ENCODE results near the gene TPT1.
"Not testable (repeated sequence)": the region's sequence is repeated elsewhere in the genome, so short reads cannot be mapped to it uniquely, and the experiment has no call there.

Gene TPT1

DNA sequence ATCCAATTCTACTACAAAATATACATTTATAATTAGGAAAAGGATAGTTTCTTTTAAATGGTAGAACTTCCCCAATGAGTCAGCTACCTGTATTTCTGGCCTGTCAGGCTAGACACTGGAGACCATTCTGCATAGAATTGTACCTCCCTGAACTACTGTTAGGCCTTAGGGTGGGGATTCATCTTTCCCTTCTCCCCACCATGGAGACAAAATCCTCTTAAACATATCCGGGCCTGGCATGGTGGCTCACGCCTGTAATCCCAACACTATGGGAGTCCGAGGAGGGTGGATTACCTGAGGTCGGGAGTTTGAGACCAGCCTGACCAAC, 24.5 kb upstream of the TPT1 start:
- FAIRE-seq = no peak

DNA sequence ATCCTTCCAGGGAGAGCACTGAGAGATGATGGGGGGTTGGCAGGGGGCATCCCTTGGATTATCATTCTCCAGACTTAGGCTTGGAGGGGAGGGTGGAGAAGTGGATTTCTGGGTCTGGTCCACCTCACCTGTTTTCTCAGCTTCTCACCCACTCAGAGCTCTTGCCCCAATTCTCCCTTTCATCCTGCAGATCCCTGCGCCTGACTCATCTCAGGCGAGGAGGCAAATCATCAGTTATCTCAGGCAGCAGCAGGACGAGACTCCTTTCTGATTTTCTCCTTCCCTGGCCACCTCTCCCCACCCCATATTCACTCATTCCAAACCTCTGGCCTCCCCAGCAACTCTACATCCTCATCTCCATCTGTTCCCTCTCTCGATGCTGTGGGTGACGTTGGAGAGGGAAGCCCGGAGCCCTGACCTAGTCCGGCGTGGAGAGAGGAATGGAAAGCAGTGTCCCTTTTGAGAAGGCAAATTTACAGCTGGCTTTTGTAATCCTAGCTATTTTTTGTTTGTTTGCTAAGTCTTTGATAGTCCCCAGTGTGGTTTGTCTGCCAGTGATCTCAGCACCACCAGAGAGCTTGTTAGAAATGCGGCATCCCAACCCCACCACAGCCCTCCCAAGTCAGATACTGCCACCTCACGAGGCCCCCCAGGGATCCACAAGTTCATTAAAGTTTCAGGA, 24.0 kb upstream of the TPT1 start:
- no peak for FAIRE-seq

DNA sequence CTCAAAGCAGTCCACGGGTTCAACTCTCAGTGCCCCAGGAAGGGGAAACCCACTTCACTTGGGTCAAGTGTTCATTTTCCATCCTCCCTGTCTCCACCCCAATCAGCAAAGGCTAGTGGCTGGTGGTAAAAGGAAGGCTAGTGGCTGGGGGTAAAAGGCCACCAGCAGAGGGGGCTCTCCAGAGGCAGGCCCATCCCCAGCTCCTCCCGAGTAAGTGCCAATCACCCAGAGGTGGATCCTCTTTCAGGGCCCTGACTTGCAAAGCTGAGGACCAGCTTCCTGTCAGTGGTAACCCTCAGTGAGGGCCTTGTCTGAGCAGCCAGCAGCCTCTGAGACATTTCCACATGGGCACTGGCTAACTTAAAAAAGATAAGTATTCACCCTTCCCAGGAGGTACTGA, 22.0 kb upstream of the TPT1 start:
- no peak for FAIRE-seq

DNA sequence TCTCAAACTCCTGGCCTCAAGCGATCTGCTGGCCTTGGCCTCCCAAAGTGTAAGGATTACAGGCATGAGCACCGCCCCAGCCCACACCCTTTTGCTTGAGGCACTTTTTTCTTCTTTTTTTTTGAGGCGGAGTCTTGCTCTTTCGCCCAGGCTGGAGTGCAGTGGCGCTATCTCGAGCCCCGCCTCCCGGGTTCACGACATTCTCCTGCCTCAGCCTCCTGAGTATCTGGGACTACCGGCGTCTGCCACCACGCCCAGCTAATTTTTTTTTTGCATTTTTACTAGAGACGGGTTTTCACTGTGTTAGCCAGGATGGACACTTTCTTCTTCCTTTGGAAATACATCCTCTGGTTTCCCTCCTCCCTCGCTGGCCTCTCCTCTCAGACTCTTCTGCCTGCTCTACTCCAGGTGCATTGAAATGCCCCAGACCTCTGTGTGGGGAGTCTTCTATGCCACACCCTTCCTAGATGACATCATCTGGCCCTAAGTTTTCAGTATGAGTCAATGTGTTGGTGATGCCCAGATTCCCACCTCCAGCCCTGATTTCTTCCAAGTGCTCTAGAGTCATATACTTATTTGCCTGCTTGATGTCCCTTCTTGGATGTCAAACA, 20.7 kb upstream of the TPT1 start:
- FAIRE-seq = no peak

DNA sequence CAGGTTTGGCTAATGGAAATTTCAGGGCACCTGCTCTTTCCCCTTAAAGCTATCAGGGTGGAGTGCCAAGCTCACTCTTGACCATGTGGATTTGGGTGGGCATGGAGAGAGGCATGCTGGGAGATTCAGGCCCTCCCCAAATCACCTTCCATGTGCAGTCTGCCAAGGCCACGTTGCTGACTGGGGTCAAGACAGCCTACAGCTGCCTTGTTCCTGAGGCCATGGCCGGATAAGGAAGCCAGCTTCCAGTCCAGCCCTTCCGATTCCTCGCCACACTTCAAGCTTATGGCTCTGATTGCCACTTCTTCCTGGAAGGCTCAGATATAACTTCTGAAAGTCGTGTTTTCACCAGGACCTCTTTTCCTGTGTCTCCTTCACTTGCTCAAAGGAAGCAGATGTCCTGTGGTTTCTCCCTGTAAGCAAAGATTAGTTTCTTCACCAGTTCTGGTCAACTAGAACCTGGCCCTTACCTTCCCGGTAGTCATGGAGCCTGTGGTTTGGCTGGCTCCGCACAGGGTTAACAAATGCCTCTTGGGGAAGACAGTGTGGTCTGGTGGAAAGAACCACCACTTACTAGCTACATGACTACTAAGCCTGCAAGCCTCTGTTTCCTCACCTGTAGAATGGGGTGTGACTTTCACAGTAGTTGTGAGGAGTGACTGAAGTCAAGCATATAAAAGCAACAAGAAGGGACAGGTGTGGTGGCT, 16.1 kb upstream of the TPT1 start:
- no peak for FAIRE-seq

DNA sequence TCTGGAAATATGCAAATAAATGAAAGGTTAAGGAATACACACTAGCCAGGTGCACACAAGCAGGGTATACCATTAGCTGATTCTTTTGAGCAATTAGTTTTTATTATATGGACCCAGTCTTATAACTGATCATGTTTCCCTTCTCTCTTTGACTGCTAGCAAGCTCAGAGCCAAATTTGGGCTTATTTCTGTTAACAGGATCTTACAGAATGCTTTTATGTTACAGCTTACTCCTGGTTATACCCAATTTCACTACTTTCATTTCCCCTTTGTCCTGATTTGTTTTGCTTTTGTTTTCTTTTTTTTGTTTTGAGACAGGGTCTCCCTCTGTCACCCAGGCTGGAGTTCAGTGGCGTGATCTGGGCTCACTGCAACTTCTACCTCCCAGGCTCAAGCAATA, 12.9 kb upstream of the TPT1 start:
- FAIRE-seq = no peak

DNA sequence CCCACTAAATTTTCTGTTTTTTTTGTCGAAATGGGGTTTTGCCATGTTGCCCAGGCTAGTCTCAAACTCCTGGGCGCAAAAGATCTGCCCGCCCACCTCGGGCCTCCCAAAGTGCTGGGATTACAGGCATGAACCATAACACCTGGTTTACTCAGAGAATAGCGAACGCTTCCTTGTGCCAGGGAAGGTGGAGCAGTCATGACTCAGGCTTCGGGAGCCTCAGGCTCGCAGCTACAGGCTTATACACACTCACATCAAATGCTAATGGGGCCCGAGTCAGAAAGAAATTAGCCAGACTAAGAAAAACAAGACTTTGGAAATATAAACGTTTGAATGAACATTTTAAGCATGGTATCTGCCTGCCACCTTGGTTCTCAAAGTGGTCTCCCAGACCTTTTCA, 11.0 kb upstream of the TPT1 start:
- FAIRE-seq = no peak

DNA sequence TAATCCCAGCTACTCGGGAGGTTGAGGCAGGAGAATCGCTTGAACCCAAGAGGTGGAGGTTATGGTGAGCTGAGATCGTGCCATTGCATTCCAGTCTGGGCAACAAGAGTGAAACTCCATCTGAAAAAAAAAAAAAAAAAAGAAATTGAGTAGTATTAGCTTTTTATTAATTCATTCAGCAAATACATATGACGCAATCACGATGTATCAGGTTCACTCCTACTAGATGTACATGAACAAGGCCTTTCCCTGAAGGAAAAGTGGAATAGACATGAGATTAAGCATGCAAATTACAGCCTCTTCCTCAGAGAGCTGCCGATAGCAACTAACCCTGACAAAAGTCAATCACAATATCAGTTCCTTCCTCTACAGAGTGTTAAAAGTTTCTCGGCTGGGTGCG, 9.2 kb upstream of the TPT1 start:
- no peak for FAIRE-seq

DNA sequence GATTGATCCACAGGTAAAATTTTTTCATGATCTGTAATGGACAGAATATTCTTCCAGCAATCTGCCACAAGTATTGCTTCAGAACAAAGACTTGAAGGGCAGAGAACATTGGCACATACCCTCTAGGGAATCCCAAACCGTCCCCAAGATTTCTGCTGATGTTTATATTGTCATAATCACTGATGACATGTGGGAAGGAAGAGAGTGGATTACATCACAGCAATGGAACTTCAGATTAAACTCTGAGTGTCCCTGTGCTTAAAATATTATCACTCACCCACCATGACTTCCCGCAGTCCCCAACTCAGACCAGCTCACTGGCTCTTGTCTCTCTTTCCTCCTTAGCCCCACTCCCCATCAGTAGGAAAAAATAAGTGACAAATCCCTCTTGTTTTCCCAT, 8.5 kb upstream of the TPT1 start:
- FAIRE-seq = no peak

DNA sequence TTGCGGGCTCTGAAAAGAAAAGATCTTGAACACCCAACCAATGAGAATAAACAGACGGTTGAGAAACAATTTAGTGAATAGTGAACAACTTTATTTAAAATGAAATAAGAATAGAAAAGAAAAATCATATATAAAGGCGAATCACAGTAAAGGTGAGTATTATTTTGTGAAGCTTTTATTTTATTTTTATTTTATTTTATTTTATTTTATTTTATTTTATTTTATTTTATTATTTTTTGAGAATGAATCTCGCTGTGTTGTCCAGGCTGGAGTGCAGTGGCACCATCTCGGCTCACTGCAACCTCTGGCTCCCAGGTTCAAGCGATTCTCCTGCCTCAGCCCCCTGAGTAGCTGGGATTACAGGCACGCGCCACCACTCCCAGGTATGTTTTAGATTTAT, 3.1 kb upstream of the TPT1 start:
- FAIRE-seq = not testable (repeated sequence)

DNA sequence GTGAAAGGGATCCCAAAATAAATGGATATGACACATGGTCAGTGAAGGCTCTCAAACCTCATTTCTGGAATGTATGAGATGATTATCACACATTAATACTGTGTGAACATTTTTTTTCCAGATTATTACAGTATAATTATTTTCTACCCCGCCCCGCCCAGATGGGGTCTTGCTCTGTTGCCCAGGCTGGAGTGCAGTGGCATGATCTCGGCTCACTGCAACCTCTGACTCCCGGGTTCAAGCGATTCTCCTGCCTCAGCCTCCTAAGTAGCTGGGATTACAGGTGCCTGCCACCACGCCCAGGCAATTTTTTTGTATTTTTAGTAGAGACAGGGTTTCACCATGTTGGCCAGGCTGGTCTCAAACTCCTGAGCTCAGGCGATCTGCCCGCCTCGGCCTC, 2.1 kb upstream of the TPT1 start:
- not testable (repeated sequence) for FAIRE-seq

DNA sequence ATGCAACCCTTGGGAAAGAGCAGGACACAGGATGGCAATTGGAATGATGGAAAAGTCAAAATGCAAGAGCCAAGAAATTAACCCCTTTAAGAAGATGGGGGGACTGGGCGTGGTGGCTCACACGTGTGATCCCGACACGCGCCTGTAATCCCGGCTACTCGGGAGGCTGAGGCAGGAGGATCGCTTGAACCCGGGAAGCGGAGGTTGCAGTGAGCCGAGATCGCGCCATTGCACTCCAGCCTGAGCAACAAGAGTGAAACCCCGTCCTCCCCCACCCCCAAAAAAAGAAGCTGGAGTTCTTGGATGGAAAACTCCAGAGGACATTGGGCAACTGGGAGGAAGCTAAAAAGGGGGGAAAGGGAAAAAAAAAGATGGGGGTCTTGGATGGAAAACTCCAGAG, 1.7 kb upstream of the TPT1 start:
- FAIRE-seq = not testable (repeated sequence)

DNA sequence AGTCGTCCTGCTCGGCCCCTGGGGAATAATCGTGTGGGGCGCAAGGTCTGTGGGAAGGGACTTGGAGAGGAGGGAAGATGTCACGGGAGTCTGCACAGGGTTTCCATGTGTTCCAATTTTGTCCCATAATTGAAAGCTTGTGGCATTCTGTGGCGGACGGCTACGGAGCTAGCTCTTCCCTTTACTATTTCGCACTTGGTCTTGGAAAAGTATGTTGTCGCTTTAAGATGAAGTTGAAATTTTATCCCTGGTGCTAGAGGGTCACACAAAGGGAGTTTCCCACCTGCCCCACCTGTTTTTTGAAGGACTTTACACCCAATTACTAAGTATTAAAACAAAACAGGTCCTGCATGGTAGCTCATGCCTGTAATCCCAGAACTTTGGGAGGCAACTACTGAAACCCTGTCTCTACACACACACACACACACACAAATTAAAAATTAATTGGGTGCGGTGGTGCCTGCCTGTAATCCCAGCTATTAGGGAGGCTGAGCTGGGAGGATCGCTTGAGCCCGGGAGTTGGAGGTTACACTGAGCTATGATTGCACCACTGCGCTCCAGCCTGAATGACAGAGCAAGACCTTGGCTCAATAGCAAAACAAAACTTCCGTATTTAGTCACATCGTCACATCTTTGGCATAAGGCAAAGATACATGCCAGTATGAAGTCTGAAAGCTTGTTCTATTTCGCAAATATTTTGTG, 967 bp upstream of the TPT1 start:
- FAIRE-seq = no peak

DNA sequence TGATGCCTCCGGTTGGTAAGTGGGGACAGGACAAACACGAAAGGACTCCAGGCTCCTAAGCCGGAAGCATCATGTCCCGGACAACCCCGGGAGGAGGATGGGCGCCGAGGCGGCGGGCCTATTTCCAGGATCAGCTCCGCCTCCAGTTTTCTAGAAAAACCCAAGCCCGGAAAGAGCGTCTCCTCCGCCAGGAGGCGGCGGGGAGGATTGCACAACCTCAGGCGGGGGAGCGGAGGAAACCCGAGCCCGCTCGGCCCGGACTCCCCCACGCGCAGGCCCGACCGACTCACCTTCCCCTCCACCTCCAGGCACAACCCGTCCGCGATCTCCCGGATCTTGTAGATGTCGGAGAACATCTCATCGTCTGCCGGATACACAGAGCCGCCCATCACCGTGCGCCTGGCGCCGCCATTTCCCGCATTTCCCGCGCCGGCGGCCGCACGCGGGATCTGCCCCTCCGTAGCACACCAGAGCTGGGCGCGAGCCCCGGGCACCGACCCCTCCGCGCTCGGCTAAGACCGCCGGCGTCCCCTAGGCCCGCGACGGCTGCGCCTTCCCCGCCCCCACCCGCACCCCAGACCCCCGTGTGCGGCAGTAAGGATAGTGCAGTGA, 455 bp downstream of the TPT1 start:
- FAIRE-seq = no peak

DNA sequence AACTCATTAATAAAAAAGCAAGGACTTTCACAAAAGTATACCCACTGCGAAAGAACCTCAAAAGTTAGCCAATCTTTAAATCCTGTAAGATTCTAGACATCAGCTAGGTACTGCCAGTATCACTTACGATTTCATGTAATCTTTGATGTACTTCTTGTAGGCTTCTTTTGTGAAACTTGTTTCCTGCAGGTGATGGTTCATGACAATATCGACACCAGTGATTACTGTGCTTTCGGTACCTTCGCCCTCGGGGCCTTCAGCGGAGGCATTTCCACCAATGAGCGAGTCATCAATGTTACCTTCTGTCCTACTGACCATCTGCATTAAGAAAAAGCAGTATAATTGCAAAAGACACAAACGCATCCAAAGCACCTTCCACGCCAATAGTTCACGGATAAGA, 1.1 kb downstream of the TPT1 start:
- no peak for FAIRE-seq

DNA sequence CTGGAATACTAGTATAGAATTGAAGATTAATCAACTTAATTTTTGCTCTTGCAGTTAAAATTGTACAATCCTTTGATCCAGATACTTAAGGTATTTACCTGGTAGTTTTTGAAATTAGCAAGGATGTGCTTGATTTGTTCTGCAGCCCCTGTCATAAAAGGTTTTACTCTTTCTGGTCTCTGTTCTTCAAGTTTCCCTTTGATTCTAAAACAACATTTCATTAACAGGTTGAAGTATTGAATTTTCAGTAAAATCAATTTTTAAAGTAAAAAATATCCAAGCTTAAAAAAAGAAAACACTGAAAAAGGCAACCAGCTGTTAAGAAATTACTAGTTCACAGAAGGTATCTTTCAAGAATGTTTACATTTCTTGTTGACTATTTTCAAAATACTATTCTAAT, 1.6 kb downstream of the TPT1 start:
- no peak for FAIRE-seq

DNA sequence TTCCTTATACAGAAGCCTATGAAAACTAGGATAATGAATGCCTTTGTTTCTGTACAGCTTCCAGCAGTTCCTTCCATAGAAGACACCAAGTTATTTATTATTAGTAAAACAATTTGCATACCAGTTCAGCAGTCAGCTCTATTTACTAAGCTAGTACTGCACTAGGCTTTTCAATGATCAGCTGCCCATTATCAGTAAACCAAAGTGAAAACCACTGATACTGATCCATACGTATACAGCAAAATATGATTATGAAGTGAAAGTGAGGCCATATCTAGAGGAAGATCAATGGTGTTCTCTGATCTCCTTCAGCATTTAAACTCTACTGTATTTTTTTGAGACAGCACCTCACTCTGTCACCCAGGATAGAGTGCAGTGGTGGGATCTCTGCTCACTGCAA, 3.2 kb downstream of the TPT1 start:
- FAIRE-seq = no peak

DNA sequence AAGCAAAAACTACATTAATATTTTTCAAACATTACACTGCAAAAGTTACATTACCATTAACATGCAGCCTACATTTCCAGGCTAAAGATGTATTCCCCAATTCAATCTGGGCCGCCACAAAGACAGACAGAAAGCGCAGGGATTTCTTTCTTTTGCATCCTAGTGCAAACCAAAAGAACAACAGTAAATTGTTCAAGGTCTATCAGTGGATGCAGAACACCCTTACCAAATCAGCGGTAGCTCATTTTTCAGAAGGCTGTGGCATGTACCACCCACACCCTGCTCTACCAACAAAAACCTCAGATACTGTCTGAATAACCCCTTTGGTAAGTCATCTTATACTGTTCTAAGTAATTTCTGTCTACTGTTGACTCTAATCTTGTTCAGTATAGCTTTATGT, 3.6 kb downstream of the TPT1 start:
- FAIRE-seq = no peak

DNA sequence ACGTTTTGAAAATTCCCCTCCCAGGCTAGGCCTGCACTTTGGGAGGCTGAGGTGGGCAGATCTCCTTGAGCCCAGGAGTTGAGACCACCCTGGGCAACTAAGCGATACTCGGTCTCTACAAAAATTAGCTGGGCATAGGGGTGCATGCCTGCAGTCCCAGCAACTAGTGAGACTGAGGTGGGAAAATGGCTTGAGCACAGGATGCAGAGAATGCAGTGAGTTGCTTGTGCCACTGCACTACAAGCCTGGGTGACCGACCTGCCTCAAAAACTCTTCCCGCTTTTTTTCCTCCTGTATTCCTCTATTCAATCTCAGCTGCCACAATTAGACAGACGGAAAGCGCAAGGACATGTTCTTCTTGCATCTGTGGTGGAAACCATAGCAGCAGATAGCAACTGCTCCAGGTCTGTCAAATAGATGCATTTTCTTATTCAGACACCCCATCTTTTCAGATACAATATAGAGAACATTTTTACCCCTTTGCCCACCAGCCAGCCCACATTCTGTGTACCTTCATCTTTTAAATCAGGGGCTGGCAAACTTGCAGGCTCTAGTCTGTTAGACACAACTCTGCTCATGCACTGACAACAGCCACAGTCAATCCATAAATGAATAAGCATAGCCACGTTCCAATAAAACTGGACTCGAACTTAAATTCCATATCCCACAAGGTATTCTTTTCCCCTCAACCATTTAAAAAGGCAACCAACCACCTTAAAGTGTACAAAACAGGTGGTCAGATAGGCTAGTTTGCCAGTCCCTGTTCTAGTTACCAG, 4.8 kb downstream of the TPT1 start:
- FAIRE-seq = no peak

DNA sequence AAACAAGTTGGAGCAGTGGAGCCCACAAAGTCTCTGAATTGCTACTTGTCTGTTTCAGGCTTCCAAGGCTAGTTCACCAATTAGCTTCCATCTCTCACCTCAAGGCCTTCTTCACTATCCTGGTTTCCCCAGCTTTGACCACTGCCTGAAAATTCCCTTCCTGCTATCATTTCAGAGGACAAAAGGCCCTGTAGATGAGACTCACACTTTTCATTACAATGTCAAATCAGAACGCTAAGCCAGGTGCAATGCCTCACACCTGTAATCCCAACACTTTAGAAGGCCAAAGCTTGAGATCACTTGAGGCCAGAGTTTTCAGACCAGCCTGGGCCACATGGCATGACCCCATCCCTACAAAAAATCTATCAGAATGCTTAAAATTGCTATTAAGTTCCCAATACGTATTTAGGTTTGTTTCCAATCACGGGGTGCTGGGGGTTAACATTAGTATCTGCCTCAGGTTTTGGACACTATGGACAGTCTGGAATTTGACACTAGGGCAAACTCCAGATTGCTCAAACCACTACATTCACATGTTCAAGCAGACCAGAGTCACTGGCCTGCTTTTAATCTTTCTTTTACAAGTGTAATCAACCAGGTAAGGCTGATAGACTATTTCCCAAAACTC, 5.5 kb downstream of the TPT1 start:
- FAIRE-seq = no peak

DNA sequence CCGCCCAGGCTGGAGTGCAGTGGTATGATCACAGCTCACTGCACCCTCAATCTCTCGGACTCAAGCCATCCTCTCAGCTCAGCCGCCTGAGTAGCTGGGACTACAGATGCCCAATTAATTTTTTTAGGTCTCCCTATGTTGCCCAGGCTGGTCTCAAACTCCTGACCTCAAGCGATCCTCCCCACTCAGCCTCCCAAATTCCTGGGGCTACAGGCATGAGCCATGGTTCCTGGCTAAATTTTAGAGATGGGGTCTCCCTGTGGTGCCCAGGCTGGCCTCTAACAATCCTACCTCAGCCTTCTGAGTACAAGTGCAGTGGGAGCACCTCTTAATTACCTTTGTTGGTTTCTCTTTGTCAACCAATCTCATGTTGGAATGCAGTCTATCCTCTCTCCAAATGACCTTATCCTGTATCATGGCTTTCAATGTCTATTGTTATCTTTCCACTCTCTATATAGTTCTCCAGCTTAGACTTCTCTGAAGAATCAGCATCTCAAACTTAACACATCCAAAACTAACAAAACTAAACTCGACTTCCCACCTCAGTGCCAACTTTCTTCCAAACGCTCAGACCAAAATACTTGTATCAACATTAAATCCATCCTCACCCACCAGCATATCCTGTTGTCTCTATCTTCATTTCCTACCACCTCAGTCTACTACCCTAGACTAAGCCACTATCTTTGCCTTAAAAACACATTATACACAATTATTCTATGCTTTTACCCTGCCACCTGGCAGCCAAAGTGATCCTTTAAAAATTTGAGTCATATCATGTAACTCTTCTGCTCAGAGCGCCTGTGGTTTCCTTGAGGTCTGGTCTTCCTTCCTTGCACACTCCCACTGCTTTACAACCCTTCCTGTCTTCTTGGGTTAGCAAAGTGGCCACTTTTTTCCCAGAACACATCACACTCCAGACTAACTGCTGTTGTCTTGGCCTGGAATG, 6.7 kb downstream of the TPT1 start:
- FAIRE-seq = no peak
